Upper lobe of left lung (tissue), 6 donors: ENCODE data around the gene CCDC183. TPM values are rescaled to one million over a fixed set of nuclear protein-coding genes. Genes with fewer than 3 reads are reported as not detected.
A peak's percentile ranks its signal among the peaks of the same experiment; 100 is the strongest.
"Not testable (repeated sequence)": the region's sequence is repeated elsewhere in the genome, so short reads cannot be mapped to it uniquely, and the experiment has no call there.

ENCODE experiments used
- ATAC-seq, 2 donors: fragments of 200-7000 bp; cut with Tn5 transposase; one replicate each; pipeline ENCODE4 v1.9.1; 2022; ENCODE audit warnings: mild to moderate bottlenecking in 2 of 2, moderate library complexity in 2 of 2; ENCODE audit not compliant: low FRiP score in 2 of 2
- DNase-seq, 2 donors: peaks; one replicate each; pipeline ENCODE4 v3.0.0-alpha.2; 2019 to 2020
- H3K27ac ChIP-seq, 4 donors: fragments of 200-600 bp; sonication (generic); one replicate each; pipeline ENCODE4 v1.5.1; 2016 to 2019
- H3K27me3 ChIP-seq, 4 donors: fragments of 200-600 bp; sonication (generic); one replicate each; pipeline ENCODE4 v1.5.1; 2017 to 2019
- H3K36me3 ChIP-seq, 4 donors: fragments of 200-600 bp; sonication (generic); one replicate each; pipeline ENCODE4 v1.5.1; 2016 to 2019
- H3K4me1 ChIP-seq, 4 donors: fragments of 200-600 bp; sonication (generic); one replicate each; pipeline ENCODE4 v1.5.1; 2018 to 2019
- H3K4me3 ChIP-seq, 4 donors: fragments of 200-600 bp; sonication (generic); one replicate each; pipeline ENCODE4 v1.5.1; 2017 to 2019; ENCODE audit warnings: mild to moderate bottlenecking in 2 of 4, moderate library complexity in 1 of 4
- H3K9me3 ChIP-seq, 4 donors: fragments of 200-600 bp; sonication (generic); one replicate each; pipeline ENCODE4 v1.5.1; 2018 to 2019
- CTCF ChIP-seq, 6 experiments: fragments of 450-650 bp in 4 of 6; fragments of 200-600 bp in 2 of 6; sonication (generic) in 2 of 6; IDR thresholded peaks; one replicate each; pipeline ENCODE4 v1.5.1; 2016 to 2019; ENCODE audit warnings: antibody characterized with exemption in 6 of 6
- EP300 ChIP-seq, 4 donors: sonication (generic); formaldehyde crosslinking; IDR thresholded peaks; one replicate each; pipeline ENCODE4 v1.5.1; 2017; ENCODE audit warnings: antibody characterized with exemption in 4 of 4, control low read depth in 2 of 4
- POLR2A ChIP-seq, 4 donors: fragments of 450-650 bp; IDR thresholded peaks; one replicate each; pipeline ENCODE4 v1.5.1; 2016 to 2017; ENCODE audit warnings: antibody characterized with exemption in 4 of 4, mild to moderate bottlenecking in 2 of 4
- POLR2AphosphoS5 ChIP-seq, 2 donors: sonication (generic); formaldehyde crosslinking; IDR thresholded peaks; one replicate each; pipeline ENCODE4 v1.5.1; 2017; ENCODE audit warnings: antibody characterized with exemption in 2 of 2
- WGBS, 2 donors: methylation state at CpG; one replicate each; pipeline ENCODE4 v1.1.5; 2017 to 2018; 5-methylcytosine and 5-hydroxymethylcytosine counted together
- total RNA-seq, 6 donors: library from RNA; depleted of rRNA in 4 of 6; stranded (reverse); fragments of >200 nt in 4 of 6; gene quantifications; one replicate each; pipeline versions ENCODE4 v1.1.0 to v1.2.1, GENCODE V29; 2016 to 2021
- donor health status: DM: no; HTN: no; CAD: no; lungs with moderate emphysema.
- donor health status: DM: no; HTN: yes; CAD: no; lungs with severe emphysema.

Gene CCDC183
- total RNA-seq, 6 donors from 2014 or later: 1.9 to 130 (median 6.6) TPM

GRCh38 chr9:136793086-136793946 lies 2.8 kb upstream of the CCDC183 start:
- H3K36me3 ChIP-seq: peaks cover 0 to 14% (median 6%) of the 10 kb centered on the region in 4 donors
- H3K4me3 ChIP-seq: no peak overlapping the region
- WGBS, 2 donors: 80 to 82% methylated on average over 11 to 17 of the region's 17 CpGs
- peak overlapping the region in 2 of 4 donors; percentile 95 to 96 for H3K27ac ChIP-seq
- ATAC-seq (no peak), DNase-seq (no peak)
- H3K9me3 ChIP-seq: no peaks in the 10 kb centered on the region
- TF ChIP-seq POLR2AphosphoS5 (IDR thresholded peaks at IDR 0.05) (no peak), EP300 (IDR thresholded peaks at IDR 0.05) (no peak), CTCF (IDR thresholded peaks at IDR 0.05) (no peak)
- peaks cover 18 to 28% (median 20%) of the 10 kb centered on the region in 4 donors for H3K4me1 ChIP-seq
- no peaks in the 10 kb centered on the region for H3K27me3 ChIP-seq

GRCh38 chr9:136794281-136794999 lies 1.7 kb upstream of the CCDC183 start:
- DNase-seq (no peak), ATAC-seq (no peak)
- H3K27me3 ChIP-seq: peaks cover 0 to 7% (median 3%) of the 10 kb centered on the region in 4 donors
- H3K27ac ChIP-seq: no peak overlapping the region
- peaks cover 0 to 14% (median 6%) of the 10 kb centered on the region in 4 donors for H3K36me3 ChIP-seq
- H3K4me1 ChIP-seq: peaks cover 25 to 30% (median 27%) of the 10 kb centered on the region in 4 donors
- H3K9me3 ChIP-seq: no peaks in the 10 kb centered on the region
- no peak overlapping the region for H3K4me3 ChIP-seq
- no peak for TF ChIP-seq POLR2A (IDR thresholded peaks at IDR 0.05)
- TF ChIP-seq EP300 (IDR thresholded peaks at IDR 0.05): no peak
- TF ChIP-seq CTCF (IDR thresholded peaks at IDR 0.05): no peak
- no peak for TF ChIP-seq POLR2AphosphoS5 (IDR thresholded peaks at IDR 0.05)
- WGBS, 2 donors: 93% methylated on average over 12 to 14 of the region's 14 CpGs

- DNase-seq (no peak), ATAC-seq (no peak)
- Histone ChIP-seq H3K4me3 (no peak overlapping the region), H3K4me1 (peaks cover 29 to 36% (median 31%) of the 10 kb centered on the region in 4 donors), H3K27ac (no peak overlapping the region), H3K9me3 (no peaks in the 10 kb centered on the region), H3K36me3 (peaks cover 0 to 14% (median 6%) of the 10 kb centered on the region in 4 donors), H3K27me3 (peaks cover 0 to 13% (median 5%) of the 10 kb centered on the region in 4 donors)
- TF ChIP-seq POLR2A (IDR thresholded peaks at IDR 0.05) (no peak), POLR2AphosphoS5 (IDR thresholded peaks at IDR 0.05) (no peak), CTCF (IDR thresholded peaks at IDR 0.05) (no peak), EP300 (IDR thresholded peaks at IDR 0.05) (no peak)
- WGBS, 2 donors: 57 to 66% methylated on average over 6 of the region's 6 CpGs
Measured at GRCh38 chr9:136795000-136795348, 1.2 kb upstream of the CCDC183 start.

- Histone ChIP-seq H3K36me3 (peaks cover 0 to 14% (median 6%) of the 10 kb centered on the region in 4 donors), H3K27me3 (peaks cover 0 to 24% (median 6%) of the 10 kb centered on the region in 4 donors), H3K4me1 (peaks cover 30 to 41% (median 37%) of the 10 kb centered on the region in 4 donors)
- not testable (repeated sequence) for H3K9me3 ChIP-seq, H3K4me3 ChIP-seq, DNase-seq, ATAC-seq, H3K27ac ChIP-seq
- WGBS, 2 donors: 18 to 26% methylated on average over 9 to 10 of the region's 10 CpGs
Measured at GRCh38 chr9:136796775-136797347, 723 bp downstream of the CCDC183 start.

GRCh38 chr9:136798708-136799078 lies 2.6 kb downstream of the CCDC183 start:
- Histone ChIP-seq H3K27ac (no peak overlapping the region), H3K36me3 (peaks cover 0 to 6% (median 0%) of the 10 kb centered on the region in 4 donors), H3K4me3 (peak overlapping the region in 2 of 4 donors; percentile 50 to 53), H3K4me1 (peaks cover 23 to 29% (median 28%) of the 10 kb centered on the region in 4 donors), H3K9me3 (no peaks in the 10 kb centered on the region), H3K27me3 (peaks cover 0 to 24% (median 6%) of the 10 kb centered on the region in 4 donors)
- WGBS, 2 donors: 65 to 75% methylated on average over 3 to 6 of the region's 6 CpGs
- TF ChIP-seq POLR2AphosphoS5 (IDR thresholded peaks at IDR 0.05) (no peak), POLR2A (IDR thresholded peaks at IDR 0.05) (no peak), EP300 (IDR thresholded peaks at IDR 0.05) (no peak), CTCF (IDR thresholded peaks at IDR 0.05) (no peak)
- no peak for DNase-seq
- ATAC-seq: no peak
